Measurements from ENCODE around the gene CHFR.
"Not testable (repeated sequence)": the region's sequence is repeated elsewhere in the genome, so short reads cannot be mapped to it uniquely, and the experiment has no call there.

The CHFR gene

GRCh38 chr12:132861558-132861957 lies 25.8 kb downstream of the CHFR start:
- FAIRE-seq (no peak), DNase-seq (ENCODE audit: insufficient read length, low spot score) (no peak)
- TF ChIP-seq POLR2A (IDR thresholded peaks at IDR 0.05; ENCODE audit: low read depth, low read length) (no peak), TAF1 (IDR thresholded peaks at IDR 0.05; ENCODE audit: low read depth, low read length) (no peak), POU2F2 (IDR thresholded peaks at IDR 0.05; ENCODE audit: low read depth, low read length) (no peak), SPI1 (IDR thresholded peaks at IDR 0.05; ENCODE audit: low read depth, low read length) (no peak), PAX5 (IDR thresholded peaks at IDR 0.05; ENCODE audit: insufficient read depth, low read length, severe bottlenecking) (no peak), POLR2AphosphoS5 (IDR thresholded peaks at IDR 0.05; ENCODE audit: low read depth, low read length) (no peak)

GRCh38 chr12:132858718-132859266 lies 28.6 kb downstream of the CHFR start:
- DNase-seq (ENCODE audit: insufficient read length, low spot score) (no peak), FAIRE-seq (no peak)
- no peak for TF ChIP-seq POU2F2 (IDR thresholded peaks at IDR 0.05; ENCODE audit: low read depth, low read length)
- no peak for TF ChIP-seq TAF1 (IDR thresholded peaks at IDR 0.05; ENCODE audit: low read depth, low read length)
- TF ChIP-seq SPI1 (IDR thresholded peaks at IDR 0.05; ENCODE audit: low read depth, low read length), result no peak
- TF ChIP-seq POLR2A (IDR thresholded peaks at IDR 0.05; ENCODE audit: low read depth, low read length), result no peak
- TF ChIP-seq PAX5 (IDR thresholded peaks at IDR 0.05; ENCODE audit: insufficient read depth, low read length, severe bottlenecking), result no peak
- TF ChIP-seq POLR2AphosphoS5 (IDR thresholded peaks at IDR 0.05; ENCODE audit: low read depth, low read length), result no peak

- FAIRE-seq; DNase-seq (ENCODE audit: insufficient read length, low spot score): not testable (repeated sequence)
Measured at GRCh38 chr12:132857019-132857418, 30.4 kb downstream of the CHFR start.

- no peak for TF ChIP-seq TAF1 (IDR thresholded peaks at IDR 0.05; ENCODE audit: low read depth, low read length)
- no peak for TF ChIP-seq SPI1 (IDR thresholded peaks at IDR 0.05; ENCODE audit: low read depth, low read length)
- TF ChIP-seq PAX5 (IDR thresholded peaks at IDR 0.05; ENCODE audit: insufficient read depth, low read length, severe bottlenecking), result no peak
- no peak for TF ChIP-seq POLR2A (IDR thresholded peaks at IDR 0.05; ENCODE audit: low read depth, low read length)
- no peak for TF ChIP-seq POU2F2 (IDR thresholded peaks at IDR 0.05; ENCODE audit: low read depth, low read length)
- no peak for TF ChIP-seq POLR2AphosphoS5 (IDR thresholded peaks at IDR 0.05; ENCODE audit: low read depth, low read length)
- FAIRE-seq (no peak), DNase-seq (ENCODE audit: insufficient read length, low spot score) (no peak)
Measured at GRCh38 chr12:132856581-132856980, 30.8 kb downstream of the CHFR start.

- DNase-seq (ENCODE audit: insufficient read length, low spot score); FAIRE-seq: not testable (repeated sequence)
Measured at GRCh38 chr12:132855211-132855610, 32.2 kb downstream of the CHFR start.

GRCh38 chr12:132853285-132854092 lies 33.9 kb downstream of the CHFR start:
- no peak for FAIRE-seq
- TF ChIP-seq PAX5 (IDR thresholded peaks at IDR 0.05; ENCODE audit: insufficient read depth, low read length, severe bottlenecking) (no peak), POLR2AphosphoS5 (IDR thresholded peaks at IDR 0.05; ENCODE audit: low read depth, low read length) (0 out of 2 replicates have a peak, but pooled peaks have one; percentile 21)
- DNase-seq (ENCODE audit: insufficient read length, low spot score), result no peak

GRCh38 chr12:132852496-132852895 lies 34.9 kb downstream of the CHFR start:
- DNase-seq (ENCODE audit: insufficient read length, low spot score) (no peak), FAIRE-seq (no peak)
- TF ChIP-seq POU2F2 (IDR thresholded peaks at IDR 0.05; ENCODE audit: low read depth, low read length) (no peak), POLR2AphosphoS5 (IDR thresholded peaks at IDR 0.05; ENCODE audit: low read depth, low read length) (no peak), SPI1 (IDR thresholded peaks at IDR 0.05; ENCODE audit: low read depth, low read length) (no peak), POLR2A (IDR thresholded peaks at IDR 0.05; ENCODE audit: low read depth, low read length) (no peak), TAF1 (IDR thresholded peaks at IDR 0.05; ENCODE audit: low read depth, low read length) (no peak), PAX5 (IDR thresholded peaks at IDR 0.05; ENCODE audit: insufficient read depth, low read length, severe bottlenecking) (no peak)

- FAIRE-seq, result no peak
- TF ChIP-seq TAF1 (IDR thresholded peaks at IDR 0.05; ENCODE audit: low read depth, low read length), result no peak
- no peak for TF ChIP-seq SPI1 (IDR thresholded peaks at IDR 0.05; ENCODE audit: low read depth, low read length)
- no peak for TF ChIP-seq POLR2AphosphoS5 (IDR thresholded peaks at IDR 0.05; ENCODE audit: low read depth, low read length)
- TF ChIP-seq POLR2A (IDR thresholded peaks at IDR 0.05; ENCODE audit: low read depth, low read length), result no peak
- TF ChIP-seq PAX5 (IDR thresholded peaks at IDR 0.05; ENCODE audit: insufficient read depth, low read length, severe bottlenecking), result no peak
- no peak for TF ChIP-seq POU2F2 (IDR thresholded peaks at IDR 0.05; ENCODE audit: low read depth, low read length)
- DNase-seq (ENCODE audit: insufficient read length, low spot score), result no peak
Measured at GRCh38 chr12:132851465-132851864, 35.9 kb downstream of the CHFR start.

GRCh38 chr12:132850291-132850690 lies 37.1 kb downstream of the CHFR start:
- DNase-seq (ENCODE audit: insufficient read length, low spot score) (no peak), FAIRE-seq (no peak)
- TF ChIP-seq TAF1 (IDR thresholded peaks at IDR 0.05; ENCODE audit: low read depth, low read length), result no peak
- TF ChIP-seq PAX5 (IDR thresholded peaks at IDR 0.05; ENCODE audit: insufficient read depth, low read length, severe bottlenecking), result no peak
- no peak for TF ChIP-seq SPI1 (IDR thresholded peaks at IDR 0.05; ENCODE audit: low read depth, low read length)
- TF ChIP-seq POLR2AphosphoS5 (IDR thresholded peaks at IDR 0.05; ENCODE audit: low read depth, low read length), result no peak

GRCh38 chr12:132848521-132848920 lies 38.9 kb downstream of the CHFR start:
- FAIRE-seq, result no peak
- DNase-seq (ENCODE audit: insufficient read length, low spot score), result no peak
- TF ChIP-seq POLR2AphosphoS5 (IDR thresholded peaks at IDR 0.05; ENCODE audit: low read depth, low read length) (no peak), POLR2A (IDR thresholded peaks at IDR 0.05; ENCODE audit: low read depth, low read length) (no peak), TAF1 (IDR thresholded peaks at IDR 0.05; ENCODE audit: low read depth, low read length) (no peak), SPI1 (IDR thresholded peaks at IDR 0.05; ENCODE audit: low read depth, low read length) (no peak), POU2F2 (IDR thresholded peaks at IDR 0.05; ENCODE audit: low read depth, low read length) (no peak)

All from GM12891 (cell line).